Omental fat pad (tissue), 4 donors: ENCODE results near the gene WDR48. TPM values are rescaled to one million over a fixed set of nuclear protein-coding genes. Genes with fewer than 3 reads are reported as not detected.

Experiments
- ATAC-seq: fragments of 150-250 bp; one replicate; pipeline ENCODE4 v1.9.1; 2016; ENCODE audit warnings: mild to moderate bottlenecking, moderate library complexity; ENCODE audit not compliant: low FRiP score
- DNase-seq: peaks from one replicate; pipeline ENCODE4 v3.0.0-alpha.2; 2019; ENCODE audit warnings: low spot score
- total RNA-seq, 4 donors: library from RNA; depleted of rRNA; stranded (reverse); fragments of >200 nt; gene quantifications; one replicate each; pipeline ENCODE4 v1.1.0, GENCODE V29; 2016
- TF ChIP-seq, protein P1 (sequence below), 3 donors: fragments of 450-650 bp; IDR thresholded peaks; one replicate each; pipeline ENCODE4 v1.5.1; 2016 to 2017; ENCODE audit warnings: antibody characterized with exemption in 3 of 3, mild to moderate bottlenecking in 3 of 3, moderate library complexity in 2 of 3

The WDR48 gene
- total RNA-seq, 4 donors from 2014 or later, result 16.7 to 37.2 (median 22.7) TPM

DNA sequence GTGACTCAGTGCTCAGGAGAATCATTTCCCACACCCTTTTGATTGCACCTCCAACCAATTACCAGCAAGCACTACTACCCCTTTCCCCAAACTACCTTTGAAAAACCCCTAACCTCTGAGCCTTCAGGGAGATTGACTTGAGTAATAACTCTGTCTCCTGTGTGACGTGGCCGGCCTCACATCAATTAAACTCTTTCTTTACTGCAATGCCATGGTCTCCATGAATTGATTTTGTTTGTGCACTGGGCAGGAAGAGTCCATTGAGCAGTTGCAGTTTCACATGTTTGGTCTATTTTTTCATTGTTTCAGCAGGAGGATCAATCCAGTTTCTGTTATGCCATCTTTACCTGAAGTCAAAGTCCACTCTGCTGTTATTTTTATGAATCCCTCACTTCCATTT is 32.5 kb upstream of the WDR48 start:
- DNase-seq, result no peak
- ATAC-seq, result no peak

DNA sequence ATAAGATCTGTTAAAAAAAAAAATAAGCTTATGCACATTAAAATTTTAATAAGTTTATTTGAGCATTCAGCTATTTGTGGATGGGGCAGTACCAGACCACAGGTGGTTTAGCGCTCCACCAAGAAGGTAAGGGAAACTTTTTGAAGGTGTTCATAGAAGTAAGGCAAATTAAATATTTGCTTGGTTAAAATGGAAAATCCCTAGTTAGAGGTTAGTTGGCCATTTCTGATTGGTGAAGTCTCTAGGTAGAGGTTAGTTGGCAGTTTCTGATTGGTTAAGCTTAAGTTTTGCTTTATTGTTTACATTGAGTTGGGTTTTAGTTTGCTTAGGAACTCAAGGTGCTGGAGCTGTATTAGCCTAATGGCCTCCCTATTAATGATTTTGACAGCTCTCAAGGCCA is 30.8 kb upstream of the WDR48 start:
- ATAC-seq (no peak), DNase-seq (no peak)
- TF ChIP-seq, protein P1, sequence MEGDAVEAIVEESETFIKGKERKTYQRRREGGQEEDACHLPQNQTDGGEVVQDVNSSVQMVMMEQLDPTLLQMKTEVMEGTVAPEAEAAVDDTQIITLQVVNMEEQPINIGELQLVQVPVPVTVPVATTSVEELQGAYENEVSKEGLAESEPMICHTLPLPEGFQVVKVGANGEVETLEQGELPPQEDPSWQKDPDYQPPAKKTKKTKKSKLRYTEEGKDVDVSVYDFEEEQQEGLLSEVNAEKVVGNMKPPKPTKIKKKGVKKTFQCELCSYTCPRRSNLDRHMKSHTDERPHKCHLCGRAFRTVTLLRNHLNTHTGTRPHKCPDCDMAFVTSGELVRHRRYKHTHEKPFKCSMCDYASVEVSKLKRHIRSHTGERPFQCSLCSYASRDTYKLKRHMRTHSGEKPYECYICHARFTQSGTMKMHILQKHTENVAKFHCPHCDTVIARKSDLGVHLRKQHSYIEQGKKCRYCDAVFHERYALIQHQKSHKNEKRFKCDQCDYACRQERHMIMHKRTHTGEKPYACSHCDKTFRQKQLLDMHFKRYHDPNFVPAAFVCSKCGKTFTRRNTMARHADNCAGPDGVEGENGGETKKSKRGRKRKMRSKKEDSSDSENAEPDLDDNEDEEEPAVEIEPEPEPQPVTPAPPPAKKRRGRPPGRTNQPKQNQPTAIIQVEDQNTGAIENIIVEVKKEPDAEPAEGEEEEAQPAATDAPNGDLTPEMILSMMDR (IDR thresholded peaks at IDR 0.05), result no peak

More for the DNA sequence above, 32.5 kb upstream of the WDR48 start:
- TF ChIP-seq, protein P1 (IDR thresholded peaks at IDR 0.05), result no peak

DNA sequence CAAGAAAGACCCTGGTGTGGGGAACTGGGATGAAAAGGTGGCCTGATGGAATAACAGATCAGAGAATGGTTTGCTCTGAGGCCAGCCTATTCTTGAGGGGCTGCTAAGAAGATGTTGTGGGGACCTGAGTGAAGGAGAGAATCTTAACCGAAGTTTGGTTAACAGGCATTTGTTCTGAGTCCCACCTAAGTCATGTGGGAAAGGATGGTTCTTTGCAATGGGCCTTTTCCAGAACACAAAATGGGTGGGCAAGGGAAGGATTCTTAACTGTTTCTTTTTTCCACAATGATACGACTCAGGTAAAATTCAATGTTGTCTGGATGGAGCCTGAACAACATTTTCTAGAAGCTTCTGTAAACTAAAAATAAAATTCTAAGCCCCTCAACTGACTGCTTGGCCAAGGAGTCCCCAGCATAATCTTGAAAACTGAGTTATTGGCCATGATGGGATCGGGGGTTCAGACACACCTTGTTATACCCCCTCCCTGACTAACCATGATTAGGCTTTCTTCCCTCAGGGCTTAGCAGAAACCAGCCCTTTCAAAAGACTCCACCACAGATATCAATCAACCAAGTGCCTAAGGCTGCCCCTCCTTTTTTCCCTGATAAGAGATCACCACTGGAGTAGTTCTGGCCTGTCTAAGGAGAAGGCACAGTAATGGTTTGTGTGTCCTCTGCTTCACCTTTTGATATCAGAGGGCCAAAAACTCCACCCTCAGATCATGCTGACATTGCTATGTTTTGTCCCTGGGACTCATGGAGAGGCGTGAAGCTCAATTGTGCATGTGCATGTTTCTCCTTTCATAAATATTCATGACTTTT is 30.1 kb upstream of the WDR48 start:
- ATAC-seq (no peak), DNase-seq (no peak)
- TF ChIP-seq, protein P1 (IDR thresholded peaks at IDR 0.05), result no peak

DNA sequence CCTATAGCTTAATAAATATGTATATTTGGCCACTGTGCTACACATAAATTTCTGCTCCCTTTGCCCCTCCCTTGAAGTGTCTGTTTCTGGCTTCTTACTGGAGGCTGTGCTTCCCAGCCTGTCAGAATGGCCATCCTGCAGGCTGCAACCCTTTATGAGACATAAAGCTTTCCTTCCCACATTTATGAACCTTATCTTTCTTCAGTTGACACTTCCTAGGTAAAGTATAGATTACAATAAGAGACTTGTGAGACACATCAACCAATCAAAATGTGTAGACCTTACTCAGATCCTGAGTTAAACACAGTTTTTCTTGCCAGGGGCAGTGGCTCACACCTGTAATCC is 29.6 kb upstream of the WDR48 start:
- TF ChIP-seq, protein P1 (IDR thresholded peaks at IDR 0.05), result no peak
- no peak for DNase-seq
- no peak for ATAC-seq

DNA sequence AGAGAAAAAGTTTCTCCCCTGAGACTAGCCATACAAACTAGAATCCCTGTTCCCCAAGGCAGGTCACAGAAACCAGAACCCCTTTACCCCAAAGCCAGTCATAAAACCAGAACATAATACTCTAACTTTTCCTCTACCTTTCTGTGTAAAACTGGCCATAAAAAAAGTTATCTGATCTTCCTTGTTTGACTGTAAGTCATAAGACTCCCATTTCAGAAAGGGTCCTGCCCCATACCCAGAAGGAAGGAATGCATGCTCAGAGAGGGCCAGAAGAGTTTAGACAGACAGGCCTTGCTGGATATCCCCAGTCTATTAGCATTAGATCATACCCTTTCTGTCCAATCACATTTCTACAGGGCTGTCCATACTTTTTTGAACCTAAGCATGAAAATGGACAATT is 27.3 kb upstream of the WDR48 start:
- DNase-seq, result no peak
- no peak for ATAC-seq
- TF ChIP-seq, protein P1 (IDR thresholded peaks at IDR 0.05), result no peak

DNA sequence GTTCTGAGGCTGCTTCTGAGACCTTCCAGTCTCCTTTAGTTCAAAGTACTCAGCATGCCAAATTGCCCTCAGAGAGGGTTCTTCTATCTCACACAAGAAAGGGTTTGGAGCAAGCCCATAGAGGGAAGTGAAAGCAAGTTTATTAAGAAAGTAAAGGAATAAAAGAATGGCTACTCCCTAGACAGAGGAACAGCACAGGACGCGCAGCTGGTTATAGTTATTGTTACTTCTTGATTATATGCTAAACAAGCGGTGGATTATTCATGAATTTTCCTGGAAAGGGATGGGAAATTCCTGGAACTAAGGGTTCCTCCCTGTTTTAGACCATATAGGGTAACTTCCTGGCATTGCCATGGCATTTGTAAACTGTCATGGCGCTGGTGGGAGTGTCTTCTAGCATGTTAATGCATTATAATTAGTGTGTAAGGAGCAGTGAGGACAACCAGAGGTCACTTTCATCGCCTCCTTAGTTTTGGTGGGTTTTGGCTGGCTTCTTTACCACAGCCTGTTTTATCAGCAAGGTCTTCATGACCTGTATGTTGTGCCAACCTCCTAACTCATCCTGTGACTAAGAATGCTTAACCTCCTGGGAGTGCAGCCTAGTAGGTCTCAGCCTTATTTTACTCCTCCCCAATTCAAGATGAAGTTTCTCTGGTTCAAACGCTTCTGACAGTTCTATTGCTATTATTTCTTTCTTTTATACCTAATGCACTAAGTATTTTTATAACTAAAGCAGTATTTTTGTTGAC is 26.4 kb upstream of the WDR48 start:
- DNase-seq, result no peak
- no peak for ATAC-seq
- TF ChIP-seq, protein P1 (IDR thresholded peaks at IDR 0.05), result no peak
